Spleen (tissue), 11 donors: ENCODE data around the gene COQ10B. TPM values are rescaled to one million over a fixed set of nuclear protein-coding genes. Genes with fewer than 3 reads are reported as not detected.
"Not testable (repeated sequence)": the region's sequence is repeated elsewhere in the genome, so short reads cannot be mapped to it uniquely, and the experiment has no call there.

Source experiments
- DNase-seq: peaks from one replicate; pipeline ENCODE4 v3.0.0-alpha.2; 2020
- H3K27ac ChIP-seq, 8 donors: fragments of 200-600 bp; sonication (generic) in 7 of 8; 1 replicate in 4 of 8; 2 replicates in 4 of 8; pipeline versions ENCODE4 v1.5.0 to v1.8.0; 2016 to 2021; ENCODE audit warnings: inconsistent platforms in 4 of 8, mild to moderate bottlenecking in 4 of 8, moderate library complexity in 1 of 8
- H3K27me3 ChIP-seq, 7 donors: fragments of 200-600 bp; sonication (generic) in 6 of 7; replicated peaks in 1 of 7; 1 replicate in 4 of 7; 2 replicates in 3 of 7; pipeline versions ENCODE4 v1.5.0 to v1.8.0; 2016 to 2021; ENCODE audit warnings: inconsistent platforms in 3 of 7, mild to moderate bottlenecking in 1 of 7
- H3K36me3 ChIP-seq, 6 donors: fragments of 200-600 bp; sonication (generic) in 5 of 6; 1 replicate in 4 of 6; 2 replicates in 2 of 6; pipeline versions ENCODE4 v1.5.0 to v1.8.0; 2016 to 2021; ENCODE audit warnings: inconsistent platforms in 2 of 6
- H3K4me1 ChIP-seq, 6 donors: fragments of 200-600 bp; sonication (generic) in 5 of 6; 1 replicate in 3 of 6; 2 replicates in 3 of 6; pipeline versions ENCODE4 v1.5.0 to v1.8.0; 2016 to 2021; ENCODE audit warnings: inconsistent platforms in 3 of 6
- H3K4me3 ChIP-seq, 8 donors: fragments of 200-600 bp; sonication (generic) in 7 of 8; 1 replicate in 4 of 8; 2 replicates in 4 of 8; pipeline versions ENCODE4 v1.5.0 to v1.8.0; 2016 to 2021; ENCODE audit warnings: inconsistent platforms in 4 of 8, mild to moderate bottlenecking in 4 of 8, moderate library complexity in 2 of 8
- H3K9me3 ChIP-seq, 8 donors: fragments of 200-600 bp; sonication (generic) in 7 of 8; 1 replicate in 4 of 8; 2 replicates in 4 of 8; pipeline versions ENCODE4 v1.5.0 to v1.8.0; 2016 to 2021; ENCODE audit warnings: inconsistent platforms in 4 of 8
- CTCF ChIP-seq, 11 experiments: fragments of 200-600 bp in 7 of 11; fragments of 450-650 bp in 4 of 11; sonication (generic) in 4 of 11; IDR thresholded peaks in 8 of 11; conservative IDR thresholded peaks in 3 of 11; 1 replicate in 7 of 11; 2 replicates in 4 of 11; pipeline versions ENCODE4 v1.4.0 to v1.8.0; 2016 to 2021; ENCODE audit warnings: antibody characterized with exemption in 11 of 11, inconsistent platforms in 4 of 11, mild to moderate bottlenecking in 1 of 11
- POLR2A ChIP-seq, 3 donors: fragments of 450-650 bp; IDR thresholded peaks; one replicate each; pipeline ENCODE4 v1.5.1; 2017; ENCODE audit warnings: antibody characterized with exemption in 3 of 3, mild to moderate bottlenecking in 1 of 3
- POLR2AphosphoS5 ChIP-seq, 3 donors: sonication (generic); formaldehyde crosslinking; IDR thresholded peaks; one replicate each; pipeline ENCODE4 v1.5.1; 2017; ENCODE audit warnings: antibody characterized with exemption in 3 of 3
- WGBS, 5 donors: extraction: QIAGEN DNeasy Blood & Tissue Kit in 3 of 5; methylation state at CpG; one replicate each; pipeline versions ENCODE4 v1.1.5 to v1.1.7; 2013 to 2018; 5-methylcytosine and 5-hydroxymethylcytosine counted together
- intact Hi-C: fragments of 100-400 bp; cut with DNase I; formaldehyde crosslinking; loops from one replicate; pipeline ENCODE4 v1.15.0; 2023; ENCODE audit warnings: low total_unique reads
- polyA plus RNA-seq, 3 donors: library from polyadenylated mRNA; stranded (reverse); fragments of 200-250 nt; gene quantifications; one replicate each; pipeline ENCODE4 v1.2.1, GENCODE V29; 2013
- total RNA-seq, 7 donors: library from RNA; depleted of rRNA in 3 of 7; stranded (reverse); fragments of >200 nt in 3 of 7; fragmentation: NEBNext Ultra II Directional in 4 of 7; extraction: Animal tissue kit (Norgen Biotek cat#: 25700) in 4 of 7; gene quantifications; one replicate each; pipeline versions ENCODE4 v1.1.0 to v1.2.1, GENCODE V29; 2016 to 2021
- donor health status: healthy with polysubstance abuse.
- donor health status: DM: no; HTN: no; CAD: no; lungs with moderate emphysema.
- donor health status: DM: no; HTN: no; CAD: no.
- donor health status: Bipolar disorder and iron deficiency.
- donor health status: healthy.
- donor health status: DM: no; HTN: no; CAD: no.
- donor health status: DM: yes; HTN: yes; CAD: no.

Gene COQ10B
- total and polyA plus RNA-seq, 10 donors = 9.3 to 34.7 (median 26.4) TPM

GRCh38 chr2:197472166-197472565 lies 18.8 kb downstream of the COQ10B start:
- no peak for DNase-seq
- WGBS, 5 donors = 99% methylated on average over 5 of the region's 5 CpGs
- Histone ChIP-seq H3K4me1 (peaks cover 0 to under 1% (median 0%) of the 10 kb centered on the region in 6 donors), H3K4me3 (no peak overlapping the region), H3K27ac (no peak overlapping the region), H3K36me3 (peaks cover 3 to 100% (median 91%) of the 10 kb centered on the region in 6 donors), H3K27me3 (no peaks in the 10 kb centered on the region), H3K9me3 (no peaks in the 10 kb centered on the region)
- no peak for TF ChIP-seq CTCF (IDR thresholded peaks at IDR 0.05 in 8 of 11, conservative IDR thresholded peaks at IDR 0.05 in 3 of 11)
- no peak for TF ChIP-seq POLR2A (IDR thresholded peaks at IDR 0.05)
- no peak for TF ChIP-seq POLR2AphosphoS5 (IDR thresholded peaks at IDR 0.05)
- intact Hi-C loops = no loop called here

GRCh38 chr2:197477797-197478196 lies 24.4 kb downstream of the COQ10B start:
- Histone ChIP-seq H3K36me3 (peaks cover 3 to 95% (median 60%) of the 10 kb centered on the region in 6 donors), H3K4me3 (no peak overlapping the region), H3K9me3 (peaks cover 0 to 12% (median 9%) of the 10 kb centered on the region in 8 donors), H3K27me3 (no peaks in the 10 kb centered on the region), H3K4me1 (peaks cover 0 to 21% (median 4%) of the 10 kb centered on the region in 6 donors), H3K27ac (peak overlapping the region in 4 of 8 donors; percentile 14 to 68 (median 37))
- TF ChIP-seq CTCF (IDR thresholded peaks at IDR 0.05 in 8 of 11, conservative IDR thresholded peaks at IDR 0.05 in 3 of 11) (no peak), POLR2AphosphoS5 (IDR thresholded peaks at IDR 0.05) (no peak), POLR2A (IDR thresholded peaks at IDR 0.05) (no peak)
- WGBS, 5 donors = 95 to 99% (median 96%) methylated on average over 3 of the region's 3 CpGs
- intact Hi-C loops = no loop called here
- DNase-seq = no peak

GRCh38 chr2:197480165-197481036 lies 27.0 kb downstream of the COQ10B start:
- no peak for DNase-seq
- TF ChIP-seq CTCF (IDR thresholded peaks at IDR 0.05 in 8 of 11, conservative IDR thresholded peaks at IDR 0.05 in 3 of 11) = no peak
- H3K4me3 ChIP-seq = no peak overlapping the region
- H3K9me3 ChIP-seq = peaks cover 0 to 32% (median 26%) of the 10 kb centered on the region in 8 donors
- H3K36me3 ChIP-seq = peaks cover 0 to 93% (median 37%) of the 10 kb centered on the region in 6 donors
- no peak overlapping the region for H3K27ac ChIP-seq
- peaks cover 0 to 21% (median 4%) of the 10 kb centered on the region in 6 donors for H3K4me1 ChIP-seq
- no peaks in the 10 kb centered on the region for H3K27me3 ChIP-seq
- 92 to 97% (median 95%) methylated on average over 9 of the region's 9 CpGs for WGBS, 5 donors
- intact Hi-C loops = no loop called here

GRCh38 chr2:197484248-197484647 lies 30.9 kb downstream of the COQ10B start:
- H3K4me1 ChIP-seq, H3K4me3 ChIP-seq, intact Hi-C loops, H3K27ac ChIP-seq, DNase-seq, H3K27me3 ChIP-seq: not testable (repeated sequence)
- H3K9me3 ChIP-seq = peaks cover 0 to 32% (median 26%) of the 10 kb centered on the region in 8 donors
- whole genome bisulfite sequencing, 5 donors = 84 to 92% (median 91%) methylated on average over 3 of the region's 3 CpGs
- peaks cover 0 to 95% (median 47%) of the 10 kb centered on the region in 6 donors for H3K36me3 ChIP-seq
